ENCODE measurements around the gene DCBLD1.

DNA sequence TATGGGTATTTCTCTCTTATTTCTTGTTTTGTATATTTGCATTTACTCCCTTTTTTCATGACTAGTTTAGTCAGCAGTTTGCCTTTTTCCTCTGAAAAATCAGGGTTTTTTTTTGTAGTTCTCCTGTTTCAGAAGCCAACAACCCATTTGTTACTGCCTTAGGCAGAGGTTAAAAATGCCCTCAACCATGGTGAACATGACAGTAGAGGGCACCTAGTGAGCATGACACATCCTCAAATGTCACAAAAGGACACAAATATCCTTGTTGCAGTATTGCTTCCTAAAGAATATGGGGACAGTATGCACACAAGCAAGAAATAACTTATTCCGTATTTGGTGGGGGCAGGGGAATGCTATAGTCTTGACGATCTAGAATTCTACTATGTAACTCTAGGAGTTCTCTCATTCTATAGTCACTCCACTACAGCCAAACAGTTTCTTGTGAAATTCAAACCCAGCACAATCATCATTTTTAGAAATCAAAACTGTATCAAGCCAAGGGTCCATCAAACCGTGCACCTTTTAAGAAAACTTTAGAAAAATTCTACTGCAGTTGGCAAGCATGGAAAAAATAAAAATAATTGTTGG is 72.9 kb downstream of the DCBLD1 start:
- TF ChIP-seq CTCF (IDR thresholded peaks at IDR 0.05) (no peak), POLR2A (IDR thresholded peaks at IDR 0.05) (no peak), POLR2AphosphoS5 (IDR thresholded peaks at IDR 0.05) (no peak)
